IPS DF 19.7 (cell line): ENCODE data around the gene ERN2.
"Not testable (repeated sequence)": the region's sequence is repeated elsewhere in the genome, so short reads cannot be mapped to it uniquely, and the experiment has no call there.

Source experiments
- DNase-seq: peaks from one replicate; pipeline ENCODE4 v3.0.0-alpha.2; 2013; ENCODE audit warnings: low read depth, low spot score

The ERN2 gene

GRCh38 chr16:23722613-23723240 lies 9.7 kb upstream of the ERN2 start:
- not testable (repeated sequence) for DNase-seq

DNA sequence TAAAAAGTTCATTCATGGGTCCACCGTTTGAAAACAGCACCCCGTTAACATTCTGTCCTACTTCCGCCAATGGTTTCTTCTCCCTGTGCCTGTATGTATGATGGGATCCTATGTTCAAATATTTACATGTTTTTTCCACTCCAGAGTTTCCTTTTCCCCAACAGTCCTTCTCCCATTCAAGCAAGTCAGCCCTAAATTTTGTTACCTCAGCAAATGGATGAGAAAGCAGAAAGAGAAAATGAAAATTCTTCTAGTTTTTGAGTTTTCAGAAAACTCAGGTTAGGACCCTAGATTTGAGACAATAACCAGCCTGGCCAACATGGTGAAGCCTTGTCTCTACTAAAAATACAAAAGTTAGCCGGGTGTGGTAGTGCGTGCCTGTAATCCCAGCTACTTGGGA lies 3.5 kb upstream of the ERN2 start:
- DNase-seq, result no peak

DNA sequence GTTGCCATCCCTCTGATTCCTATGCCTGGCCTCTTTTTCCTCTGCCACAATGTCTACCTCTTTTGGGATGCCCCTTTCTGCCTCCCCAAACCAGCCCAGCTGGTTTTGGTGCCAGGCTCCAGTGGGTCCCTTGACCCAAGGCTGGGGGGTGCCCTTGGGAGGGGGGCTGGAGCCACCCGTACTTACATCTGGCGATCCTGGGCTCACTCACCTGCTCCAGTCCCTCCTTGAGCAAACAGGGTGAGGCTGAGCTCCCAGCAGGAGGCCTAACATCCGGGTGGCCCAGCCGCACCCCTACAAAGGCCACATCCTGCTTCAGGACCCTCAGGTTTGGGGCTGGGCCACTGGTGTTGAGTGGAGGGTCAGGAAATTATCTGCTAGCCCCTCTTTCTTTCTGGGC lies 1.2 kb downstream of the ERN2 start:
- no peak for DNase-seq

- DNase-seq, result no peak
These were observed 2.5 kb downstream of the ERN2 start for GRCh38 chr16:23710504-23710903.

DNA sequence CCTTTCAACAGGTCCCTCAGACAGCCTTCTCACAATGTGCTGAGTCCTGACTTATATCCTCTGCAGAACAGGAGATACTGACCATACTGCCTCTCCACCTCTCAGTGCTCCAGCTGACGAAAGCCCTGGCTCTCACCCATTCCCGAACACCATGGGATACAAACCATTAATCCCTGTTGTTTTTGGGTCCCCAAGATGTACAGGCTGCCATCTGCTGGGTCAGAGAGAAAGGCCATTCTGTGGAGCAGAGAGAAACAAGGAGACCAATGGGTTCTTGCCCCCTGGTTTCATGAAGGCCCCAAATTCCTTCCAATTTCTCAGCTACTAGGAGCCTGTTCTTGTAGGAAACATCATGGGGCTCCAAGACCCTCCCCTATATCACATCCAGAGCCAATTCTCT lies 3.0 kb downstream of the ERN2 start:
- DNase-seq, result no peak

- DNase-seq, result no peak
These were observed 3.5 kb downstream of the ERN2 start for GRCh38 chr16:23709536-23709935.

- DNase-seq, result no peak
These were observed 6.6 kb downstream of the ERN2 start for GRCh38 chr16:23706439-23706838.

DNA sequence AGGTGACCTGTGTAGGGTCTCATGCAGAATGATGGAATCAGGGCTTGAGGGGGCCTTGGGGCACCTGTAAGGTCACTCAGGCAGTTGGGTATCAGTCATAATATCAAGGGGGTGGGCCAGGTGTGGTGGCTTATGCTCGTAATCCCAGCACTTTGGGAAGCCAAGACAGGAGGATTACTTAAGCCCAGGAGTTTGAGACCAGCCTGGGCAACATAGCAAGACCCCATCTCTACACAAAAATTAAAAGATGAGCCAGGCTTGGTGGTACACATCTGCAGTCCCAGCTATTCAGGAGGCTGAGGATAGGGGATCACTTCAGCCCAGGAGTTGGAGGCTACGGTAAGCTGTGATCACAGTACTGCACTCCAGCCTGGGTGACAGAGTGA lies 7.5 kb downstream of the ERN2 start:
- no peak for DNase-seq

GRCh38 chr16:23704772-23705516 lies 8.1 kb downstream of the ERN2 start:
- DNase-seq, result no peak

GRCh38 chr16:23702951-23703350 lies 10.1 kb downstream of the ERN2 start:
- DNase-seq, result no peak

DNA sequence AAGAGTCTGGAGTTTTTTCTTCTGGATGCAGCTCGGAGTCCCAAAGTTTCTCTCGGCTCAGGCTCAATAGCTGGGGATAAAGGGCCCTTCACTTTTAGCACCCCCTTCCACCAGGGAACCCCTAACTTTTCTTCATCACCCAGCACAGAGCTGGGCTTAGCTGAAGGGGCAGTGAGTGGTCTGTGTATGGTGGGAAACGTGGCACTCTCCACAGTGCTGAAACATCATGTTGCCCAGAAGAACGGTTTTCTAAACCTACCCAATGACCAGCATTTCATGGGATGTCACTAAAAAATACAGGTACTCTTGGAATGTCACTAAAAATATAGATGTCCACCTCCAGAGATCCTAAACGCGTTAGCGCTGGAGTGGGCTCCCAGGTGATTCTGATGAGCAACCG lies 12.0 kb downstream of the ERN2 start:
- DNase-seq, result no peak

- no peak for DNase-seq
These were observed 12.5 kb downstream of the ERN2 start for GRCh38 chr16:23700509-23700908.

DNA sequence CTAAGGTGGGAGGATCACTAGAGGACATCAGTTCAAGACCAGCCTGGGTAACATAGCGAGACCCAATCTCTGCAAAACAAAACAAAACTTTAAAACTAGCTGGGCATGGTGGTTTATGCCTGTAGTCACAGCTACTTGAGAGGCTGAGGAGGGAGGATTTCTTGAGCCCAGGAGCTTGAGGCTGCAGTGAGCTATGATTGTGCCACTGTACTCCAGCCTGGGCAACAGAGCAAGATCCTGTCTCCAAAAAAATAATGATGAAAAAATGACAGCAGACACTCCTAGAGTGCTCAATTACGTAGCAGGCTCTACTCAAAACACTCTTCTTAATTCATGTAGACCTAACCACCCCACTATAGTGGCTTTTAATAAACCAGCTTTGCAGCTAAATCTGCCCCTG lies 12.9 kb downstream of the ERN2 start:
- DNase-seq, result no peak

DNA sequence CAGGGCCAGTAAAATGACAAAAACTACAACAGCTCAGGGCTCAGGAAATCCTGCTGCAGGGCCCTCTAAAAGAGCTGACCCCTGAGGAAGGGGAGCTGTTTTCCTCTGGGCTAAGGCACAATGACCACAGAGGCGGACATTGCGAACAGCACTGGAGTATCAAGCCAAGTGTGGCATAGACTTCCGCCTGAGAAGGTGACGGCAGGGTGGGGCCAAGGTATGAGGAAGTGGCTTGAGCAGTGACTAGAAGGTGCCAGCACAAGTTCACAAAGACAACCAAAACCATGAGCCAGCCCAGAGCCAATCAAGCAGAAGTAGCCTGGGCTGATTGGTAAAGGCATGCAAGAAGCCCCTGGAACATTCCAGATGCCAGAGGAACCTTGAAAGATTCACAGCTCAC lies 13.9 kb downstream of the ERN2 start:
- no peak for DNase-seq

DNA sequence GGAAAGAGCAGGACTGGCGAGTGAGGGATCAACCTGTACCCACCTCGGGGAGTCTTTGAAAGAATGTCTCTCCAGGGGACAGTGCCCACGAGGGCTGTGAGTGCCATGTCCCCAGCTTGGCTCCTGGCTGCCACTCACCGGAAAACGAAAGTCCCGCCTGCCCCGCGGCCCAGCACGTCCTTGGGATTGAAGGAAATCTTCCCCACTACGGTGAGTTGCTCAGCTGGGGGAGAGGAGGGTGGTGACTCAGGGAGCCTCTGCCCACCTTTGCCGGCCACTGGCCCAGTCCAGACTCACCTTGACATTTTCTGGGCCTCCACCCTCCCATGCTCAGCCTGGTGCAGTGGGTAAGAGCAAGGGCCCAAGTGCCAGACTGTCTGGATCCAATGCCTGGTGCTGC lies 17.3 kb downstream of the ERN2 start:
- DNase-seq, result no peak

GRCh38 chr16:23694644-23695373 lies 18.2 kb downstream of the ERN2 start:
- DNase-seq, result peak; percentile 88

GRCh38 chr16:23694265-23694643 lies 18.8 kb downstream of the ERN2 start:
- DNase-seq, result no peak

GRCh38 chr16:23692190-23692837 lies 20.7 kb downstream of the ERN2 start:
- no peak for DNase-seq

DNA sequence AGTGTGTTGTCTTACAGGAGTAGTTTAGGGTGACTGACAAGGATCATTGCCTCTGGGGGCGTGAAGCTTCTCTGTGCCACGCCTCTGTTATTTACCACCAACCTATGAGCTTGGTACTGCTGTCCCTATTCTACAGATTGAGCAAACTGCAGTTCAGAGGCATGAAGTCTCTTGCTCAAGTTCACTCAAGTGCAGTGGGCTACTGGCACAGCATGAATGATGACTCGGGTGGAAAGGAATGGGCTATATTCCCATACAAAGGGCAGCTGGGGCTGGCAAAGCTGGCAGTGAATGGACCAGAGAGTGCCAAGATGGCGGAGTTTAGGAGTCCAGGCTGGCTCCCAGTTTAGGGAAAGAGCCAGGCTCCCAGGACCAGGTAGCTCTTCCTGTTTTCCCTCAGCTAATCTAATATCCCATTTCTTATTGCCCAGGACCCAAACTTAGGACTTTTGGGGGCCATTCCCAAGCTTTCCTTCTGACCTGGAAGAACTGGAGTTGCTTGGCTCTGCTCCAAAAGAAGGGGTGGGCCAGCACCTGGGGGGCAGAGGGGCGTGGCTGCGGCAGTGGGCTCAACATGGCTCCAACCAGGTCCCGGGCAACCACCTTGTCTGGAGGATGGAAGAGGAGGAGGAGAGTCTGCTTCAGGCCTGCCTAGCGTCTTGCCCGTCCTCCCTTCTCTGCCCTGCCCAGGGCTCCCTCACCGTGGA lies 21.4 kb downstream of the ERN2 start:
- no peak for DNase-seq

GRCh38 chr16:23690771-23691482 lies 22.1 kb downstream of the ERN2 start:
- DNase-seq, result no peak
